ENCODE measurements around the gene FSTL3.

FSTL3 gene

DNA sequence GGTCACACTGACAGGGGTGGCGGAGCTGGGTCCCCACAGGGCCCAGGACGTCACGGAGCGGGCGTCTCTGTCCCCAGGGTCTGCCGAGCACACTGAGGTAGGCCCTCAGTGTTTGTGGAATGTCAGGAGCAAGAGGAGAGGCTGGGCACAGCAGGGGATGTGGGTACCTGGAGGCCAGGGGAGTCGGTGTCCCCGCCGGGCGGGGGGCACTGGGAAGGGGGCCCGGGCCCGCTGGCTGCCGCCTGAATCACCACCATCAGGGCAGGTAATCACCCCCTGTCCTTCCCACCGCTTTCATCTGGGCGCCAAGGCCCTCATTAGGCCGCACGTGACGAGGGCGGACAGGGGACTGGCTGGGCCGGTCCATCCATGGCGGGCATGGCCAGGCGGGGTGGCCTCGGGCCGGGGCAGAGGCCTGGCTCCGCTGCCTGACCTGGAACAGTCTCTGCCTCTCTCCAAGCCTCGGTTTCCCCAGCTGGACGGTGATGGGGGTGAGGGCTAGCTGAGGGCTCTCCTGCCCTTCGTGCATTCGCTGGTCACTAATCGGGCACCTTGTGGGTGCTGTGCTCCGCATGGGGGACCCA lies 35.5 kb upstream of the FSTL3 start:
- no peak for DNase-seq
- TF ChIP-seq POLR2A (IDR thresholded peaks at IDR 0.05; ENCODE audit: low read length) (no peak), GATA1 (IDR thresholded peaks at IDR 0.05; ENCODE audit: low read depth, low read length) (no peak)

DNA sequence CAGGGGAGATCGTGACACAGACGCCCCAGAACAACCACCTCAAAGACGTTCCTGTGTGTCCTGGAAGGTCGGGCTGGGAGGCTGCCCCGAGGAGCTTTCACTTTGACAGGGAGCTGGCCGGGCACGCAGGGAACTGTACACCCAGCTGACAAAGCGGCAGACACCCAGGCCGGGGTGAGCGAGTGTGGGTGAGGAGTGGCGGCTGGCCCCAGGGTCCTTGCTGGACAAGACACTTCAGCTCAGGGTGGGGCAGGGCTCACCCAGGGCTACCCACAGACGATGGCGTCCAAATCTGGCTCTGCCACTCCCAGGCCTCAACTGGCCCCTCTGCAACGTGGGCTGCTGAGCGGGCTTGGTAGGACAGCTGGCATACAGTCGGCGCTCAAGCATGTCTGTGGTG lies 34.5 kb upstream of the FSTL3 start:
- TF ChIP-seq POLR2A (IDR thresholded peaks at IDR 0.05; ENCODE audit: low read length) (no peak), GATA1 (IDR thresholded peaks at IDR 0.05; ENCODE audit: low read depth, low read length) (no peak)
- no peak for DNase-seq

DNA sequence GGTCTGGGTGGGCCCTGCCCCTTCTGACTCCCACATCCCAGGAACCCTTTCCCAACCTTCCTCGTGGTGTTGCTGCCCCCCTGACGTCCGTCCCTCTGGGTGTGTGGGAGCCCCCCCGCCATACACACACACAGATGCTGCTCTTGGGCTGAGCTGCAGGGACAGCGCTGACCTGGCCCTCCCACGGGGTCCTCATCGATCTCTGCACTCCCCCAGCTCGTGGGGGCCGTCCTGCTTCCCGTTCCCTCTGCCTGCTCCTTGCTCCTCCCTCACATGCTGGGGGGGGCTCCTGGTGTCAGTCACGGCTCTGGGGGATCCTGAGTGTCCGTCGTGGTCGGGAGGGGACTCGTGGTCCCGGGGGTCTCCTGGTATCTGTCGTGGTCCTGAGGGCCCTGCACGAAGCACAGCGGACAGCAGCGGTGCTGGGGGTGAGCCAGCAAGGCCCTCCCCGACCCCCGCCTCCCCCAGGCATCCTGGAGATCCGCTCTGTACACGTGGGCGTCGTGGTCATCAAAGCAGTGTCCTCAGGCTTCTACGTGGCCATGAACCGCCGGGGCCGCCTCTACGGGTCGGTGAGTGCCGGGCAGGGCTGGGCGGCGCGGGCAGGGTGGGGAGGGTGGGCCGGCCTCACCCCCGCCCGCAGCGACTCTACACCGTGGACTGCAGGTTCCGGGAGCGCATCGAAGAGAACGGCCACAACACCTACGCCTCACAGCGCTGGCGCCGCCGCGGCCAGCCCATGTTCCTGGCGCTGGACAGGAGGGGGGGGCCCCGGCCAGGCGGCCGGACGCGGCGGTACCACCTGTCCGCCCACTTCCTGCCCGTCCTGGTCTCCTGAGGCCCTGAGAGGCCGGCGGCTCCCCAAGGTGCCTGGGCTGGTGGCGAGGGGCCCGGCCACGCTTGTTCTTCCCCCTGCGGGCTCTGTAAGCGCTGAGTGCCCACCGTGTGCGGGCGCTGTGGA lies 33.1 kb upstream of the FSTL3 start:
- no peak for TF ChIP-seq POLR2A (IDR thresholded peaks at IDR 0.05; ENCODE audit: low read length)
- TF ChIP-seq GATA1 (IDR thresholded peaks at IDR 0.05; ENCODE audit: low read depth, low read length): no peak
- DNase-seq: no peak

DNA sequence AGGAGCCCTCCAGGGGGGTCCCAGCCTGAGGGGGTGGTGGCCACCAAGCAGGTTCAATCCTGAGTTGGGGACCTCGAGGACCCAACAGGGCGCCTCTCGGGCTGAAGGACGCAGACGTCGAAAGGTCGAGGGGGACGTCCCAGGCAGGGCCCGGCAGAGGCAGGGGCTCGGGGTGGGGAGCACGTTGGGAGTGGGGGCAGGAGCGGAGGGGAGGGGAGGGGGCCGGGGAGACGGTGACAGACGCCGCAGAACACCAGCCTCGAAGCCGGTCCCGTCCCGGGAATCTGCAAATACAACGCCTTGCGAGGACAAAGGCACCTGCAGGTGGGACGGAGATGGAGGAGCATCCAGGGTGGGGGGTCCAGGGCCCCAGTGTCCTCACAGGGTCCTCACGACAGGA lies 32.5 kb upstream of the FSTL3 start:
- DNase-seq: no peak
- TF ChIP-seq POLR2A (IDR thresholded peaks at IDR 0.05; ENCODE audit: low read length): no peak
- TF ChIP-seq GATA1 (IDR thresholded peaks at IDR 0.05; ENCODE audit: low read depth, low read length): no peak

DNA sequence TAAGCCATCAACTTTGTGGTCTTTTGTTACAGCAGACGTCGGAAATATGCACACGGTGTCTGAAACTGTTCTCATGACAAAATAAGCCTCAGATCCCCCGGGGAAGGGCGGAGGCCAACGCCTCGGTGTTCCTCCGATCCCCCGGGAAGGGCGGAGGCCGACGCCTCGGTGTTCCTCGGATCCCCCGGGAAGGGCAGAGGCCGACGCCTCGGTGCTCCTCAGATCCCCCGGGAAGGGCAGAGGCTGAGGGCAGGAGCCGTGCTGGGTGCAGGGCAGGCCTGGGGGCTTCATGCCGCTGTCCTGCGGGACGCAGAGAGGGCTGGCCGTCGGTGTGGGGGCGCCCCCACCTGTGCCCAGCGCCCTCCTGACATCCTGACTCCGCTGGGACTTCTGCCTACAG lies 31.8 kb upstream of the FSTL3 start:
- no peak for DNase-seq
- TF ChIP-seq POLR2A (IDR thresholded peaks at IDR 0.05; ENCODE audit: low read length): no peak
- TF ChIP-seq GATA1 (IDR thresholded peaks at IDR 0.05; ENCODE audit: low read depth, low read length): no peak

DNA sequence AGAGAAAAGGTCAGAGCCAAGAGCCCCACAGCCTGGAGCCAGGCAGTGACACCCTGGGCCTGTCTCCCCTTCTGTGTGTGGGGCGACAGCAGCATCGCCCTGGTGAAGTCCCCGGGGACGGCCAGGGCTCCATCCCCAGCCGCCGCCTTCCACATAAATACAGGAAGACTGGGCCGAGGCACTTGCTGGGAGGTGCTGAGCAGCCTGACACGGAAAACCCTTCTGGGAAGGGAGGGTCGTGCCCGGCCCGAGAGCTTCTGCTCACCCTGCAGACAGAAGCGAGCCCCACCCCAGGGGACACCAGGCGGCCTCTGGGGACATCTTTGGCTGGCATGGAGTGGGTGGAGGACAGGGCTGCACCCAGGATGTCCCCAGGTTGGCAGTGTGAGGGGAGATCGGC lies 31.4 kb upstream of the FSTL3 start:
- TF ChIP-seq GATA1 (IDR thresholded peaks at IDR 0.05; ENCODE audit: low read depth, low read length) (no peak), POLR2A (IDR thresholded peaks at IDR 0.05; ENCODE audit: low read length) (no peak)
- DNase-seq: no peak

DNA sequence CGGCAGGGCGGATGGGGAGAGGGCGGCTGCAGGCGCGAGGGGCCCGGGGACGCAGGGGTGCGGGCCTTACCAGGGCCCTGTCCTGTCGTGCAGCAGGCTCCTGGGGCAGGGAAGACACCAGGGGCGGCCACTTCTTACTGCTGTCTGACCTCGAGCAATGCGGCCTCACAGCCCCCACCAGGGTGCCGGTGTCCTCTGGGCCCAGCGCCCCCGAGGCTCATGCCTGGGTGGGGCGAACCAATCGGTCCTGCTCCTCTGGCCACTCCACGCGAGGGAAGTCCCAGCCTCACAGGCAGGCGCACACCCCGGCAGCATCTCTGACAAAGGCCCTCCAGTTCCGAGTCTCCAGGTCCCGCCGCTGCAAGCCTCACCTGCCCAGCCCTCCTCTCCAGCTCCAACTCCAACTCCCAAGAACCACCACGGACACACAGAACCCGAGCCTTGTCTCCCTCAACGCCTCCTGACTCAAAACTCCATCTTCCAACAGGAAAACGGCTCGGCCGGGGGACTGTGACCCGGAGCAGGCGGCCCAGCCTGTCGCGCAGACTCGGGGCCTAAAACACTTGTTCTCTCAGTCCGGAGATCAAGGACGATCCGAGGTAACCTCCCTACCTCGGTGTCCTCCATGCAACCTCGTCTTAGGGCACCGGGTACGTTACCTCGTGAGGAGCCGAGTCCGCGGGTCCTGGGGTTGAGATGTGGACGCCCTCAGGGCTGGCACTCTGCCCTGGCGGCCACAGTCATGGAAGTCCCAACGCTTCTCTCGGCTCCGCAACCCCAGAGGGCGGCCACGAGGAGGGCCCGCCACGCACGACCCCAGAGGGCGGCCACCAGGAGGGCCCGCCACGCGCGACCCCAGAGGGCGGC lies 30.0 kb upstream of the FSTL3 start:
- TF ChIP-seq POLR2A (IDR thresholded peaks at IDR 0.05; ENCODE audit: low read length): no peak
- no peak for TF ChIP-seq GATA1 (IDR thresholded peaks at IDR 0.05; ENCODE audit: low read depth, low read length)
- DNase-seq: no peak

DNA sequence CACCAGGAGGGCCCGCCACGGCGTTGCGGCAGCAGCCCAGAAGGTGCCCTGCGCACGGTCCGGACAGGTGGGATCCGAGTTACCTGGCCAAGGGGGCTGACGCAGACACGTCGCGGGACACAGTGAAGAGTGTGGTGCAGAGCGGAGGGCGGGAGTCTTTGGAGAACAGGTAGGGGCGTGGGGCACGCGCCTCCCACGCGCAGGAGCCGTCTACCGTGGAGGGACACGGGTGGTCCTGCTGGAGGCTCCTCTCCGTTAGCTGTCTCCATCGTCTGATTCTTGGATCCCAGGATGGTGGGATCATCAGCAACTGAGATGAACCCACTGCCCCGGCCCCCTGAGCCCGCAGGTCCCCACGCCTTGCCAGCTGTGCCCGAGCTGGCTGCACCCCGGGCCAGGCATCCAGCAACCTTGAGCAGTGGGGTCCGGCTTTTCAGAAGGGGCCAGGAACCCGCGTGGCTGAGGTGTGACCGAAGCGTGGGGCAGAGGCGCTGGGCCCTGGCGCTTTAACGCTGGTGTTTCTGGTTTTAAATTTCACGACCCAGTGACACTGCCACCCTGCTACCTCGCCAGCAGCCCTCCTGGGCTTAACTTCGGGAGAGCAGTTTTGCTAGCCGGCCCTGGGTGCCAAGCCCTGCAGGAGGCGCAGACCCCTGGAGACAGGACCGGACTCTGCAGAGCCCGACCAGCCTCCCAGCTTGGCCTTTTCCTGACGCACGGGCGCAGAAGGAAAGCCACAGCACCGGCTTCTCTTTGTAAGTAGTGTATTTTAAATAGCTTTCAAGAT lies 29.2 kb upstream of the FSTL3 start:
- DNase-seq: no peak
- TF ChIP-seq GATA1 (IDR thresholded peaks at IDR 0.05; ENCODE audit: low read depth, low read length) (no peak), POLR2A (IDR thresholded peaks at IDR 0.05; ENCODE audit: low read length) (no peak)

DNA sequence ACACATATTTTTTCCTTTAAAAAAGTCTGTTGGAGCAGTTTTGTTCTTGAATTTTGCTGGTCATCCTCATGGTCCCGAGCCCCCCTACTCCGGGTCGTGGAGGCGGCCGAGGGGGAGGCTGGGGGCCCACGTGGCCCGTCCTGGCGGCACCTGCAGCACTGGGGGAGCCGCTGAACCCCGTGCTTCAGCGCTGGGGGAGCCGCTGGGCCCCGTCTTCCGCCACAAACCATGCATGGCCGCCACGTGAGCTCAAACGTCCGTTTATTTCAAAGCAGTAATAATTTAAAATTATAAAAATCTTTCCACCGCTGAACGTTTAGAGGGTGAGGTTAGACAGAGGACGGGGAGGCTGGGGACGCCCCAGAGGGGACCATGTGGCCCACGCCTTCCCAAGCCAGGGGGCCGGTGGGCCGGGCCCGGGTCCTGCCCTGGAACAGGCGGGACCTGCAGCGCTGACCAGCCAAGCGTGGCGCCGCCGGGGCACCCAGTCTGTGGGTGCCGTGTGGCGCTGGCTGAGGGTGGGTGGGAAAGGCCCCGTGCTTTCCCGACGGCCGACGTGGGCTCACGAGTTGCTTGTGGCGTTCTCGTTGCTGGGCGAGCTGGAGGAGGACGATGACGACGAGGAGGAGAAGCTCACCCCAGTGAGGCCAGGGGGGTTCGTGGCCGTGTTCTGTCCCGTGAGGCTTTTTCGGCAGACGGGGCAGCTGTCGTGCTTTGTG lies 28.5 kb upstream of the FSTL3 start:
- no peak for TF ChIP-seq POLR2A (IDR thresholded peaks at IDR 0.05; ENCODE audit: low read length)
- no peak for TF ChIP-seq GATA1 (IDR thresholded peaks at IDR 0.05; ENCODE audit: low read depth, low read length)
- no peak for DNase-seq

DNA sequence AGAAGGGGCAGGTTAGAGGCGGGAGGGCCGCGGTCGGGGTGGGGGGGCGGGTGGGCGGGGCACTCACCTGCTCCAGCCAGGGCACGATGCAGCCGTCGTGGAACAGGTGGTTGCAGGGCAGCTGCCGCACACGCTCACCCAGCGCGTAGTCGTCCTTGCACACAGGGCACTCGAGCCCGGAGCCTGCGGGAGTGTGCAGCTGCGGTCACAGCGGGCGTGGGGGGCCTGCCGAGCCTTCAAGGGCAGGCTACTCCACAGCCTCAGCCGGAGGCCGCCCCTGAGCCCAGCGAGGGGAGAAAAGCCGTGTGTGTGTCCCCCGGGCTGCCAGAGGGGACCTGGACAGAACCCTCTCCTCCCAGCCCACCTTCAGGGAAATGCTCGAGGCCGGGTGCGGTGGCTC lies 27.9 kb upstream of the FSTL3 start:
- TF ChIP-seq POLR2A (IDR thresholded peaks at IDR 0.05; ENCODE audit: low read length) (no peak), GATA1 (IDR thresholded peaks at IDR 0.05; ENCODE audit: low read depth, low read length) (no peak)

DNA sequence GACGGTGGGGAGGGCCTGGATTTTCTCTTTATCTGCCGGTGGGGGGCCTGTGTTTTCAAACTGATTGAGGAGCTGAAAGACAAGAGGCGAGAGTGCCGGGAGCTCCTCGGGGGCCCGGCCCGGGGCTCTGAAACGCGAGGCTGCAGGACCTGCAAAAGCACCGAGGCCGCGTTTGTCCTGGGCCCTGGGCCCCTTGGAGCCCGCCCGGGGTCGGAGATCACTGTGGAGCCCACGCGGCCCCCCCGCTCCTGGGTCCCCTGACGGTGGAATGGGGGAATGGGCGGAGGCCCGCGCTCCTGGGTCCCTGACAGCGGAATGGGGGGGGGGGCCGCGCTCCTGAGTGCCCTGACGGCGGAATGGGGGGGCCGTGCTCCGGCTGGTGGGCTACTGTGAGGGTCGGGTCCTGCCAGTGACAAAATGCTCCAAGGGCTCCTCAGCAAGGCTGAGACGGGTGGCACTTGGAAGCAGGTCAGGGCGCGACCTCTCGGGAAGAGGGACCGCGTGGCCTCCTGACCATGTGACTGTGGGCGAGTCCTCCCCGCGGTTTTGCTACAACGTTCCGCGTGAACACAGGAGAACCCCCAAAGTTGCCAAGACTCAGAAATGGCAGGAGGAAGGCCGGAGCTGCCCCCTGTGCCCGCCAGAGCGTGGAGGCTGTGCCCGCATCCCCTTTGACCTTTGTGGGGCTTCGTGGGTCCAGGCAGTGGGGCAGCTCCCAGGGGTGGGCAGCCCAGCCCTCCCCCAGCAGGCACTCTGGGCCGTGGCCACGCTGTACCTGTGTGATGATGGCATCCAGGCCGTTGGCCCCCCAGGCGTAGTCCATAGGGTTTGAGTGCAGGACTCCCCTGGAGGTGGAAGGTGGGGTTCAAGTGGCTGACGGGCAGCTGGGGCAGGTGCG lies 27.0 kb upstream of the FSTL3 start:
- no peak for DNase-seq
- no peak for TF ChIP-seq POLR2A (IDR thresholded peaks at IDR 0.05; ENCODE audit: low read length)
- no peak for TF ChIP-seq GATA1 (IDR thresholded peaks at IDR 0.05; ENCODE audit: low read depth, low read length)

More for the DNA sequence above, 27.9 kb upstream of the FSTL3 start:
- no peak for DNase-seq

DNA sequence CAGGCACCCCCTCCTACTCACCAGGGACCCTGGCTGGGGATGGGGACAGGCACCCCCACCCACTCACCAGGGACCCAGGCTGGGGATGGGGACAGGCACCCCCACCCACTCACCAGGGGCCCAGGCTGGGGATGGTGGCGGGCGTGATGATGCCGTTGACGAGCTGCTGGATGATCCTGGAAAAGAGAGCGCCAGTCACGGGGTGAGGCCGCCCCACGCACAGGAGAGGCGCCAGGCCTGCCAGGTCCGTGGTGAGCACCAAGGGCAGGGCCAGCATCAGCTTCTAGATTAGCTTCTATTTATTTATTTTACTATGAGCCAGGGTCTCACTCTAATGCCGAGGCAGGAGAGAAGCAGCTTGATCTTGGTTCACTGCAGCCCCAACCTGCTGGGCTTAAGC lies 26.1 kb upstream of the FSTL3 start:
- no peak for DNase-seq
- TF ChIP-seq POLR2A (IDR thresholded peaks at IDR 0.05; ENCODE audit: low read length): no peak
- TF ChIP-seq GATA1 (IDR thresholded peaks at IDR 0.05; ENCODE audit: low read depth, low read length): no peak

Data from erythroblast (primary cell).